ENCODE data around the gene MXD3.

Gene MXD3

GRCh38 chr5:177339107-177339638 is 27.5 kb upstream of the MXD3 start:
- H3K79me2 ChIP-seq (ENCODE audit: insufficient read depth, low read length): peaks cover 20% of the 10 kb centered on the region
- H3K9me3 ChIP-seq (ENCODE audit: low read length): peaks cover 10% of the 10 kb centered on the region; the same call in 1 of the 2 replicates
- no peak for TF ChIP-seq EZH2 (IDR thresholded peaks at IDR 0.05; ENCODE audit: borderline replicate concordance, low read length)
- no peak overlapping the region for H2AFZ ChIP-seq (ENCODE audit: low read length)
- no peaks in the 10 kb centered on the region for H3F3A ChIP-seq (ENCODE audit: insufficient read depth, low read length)
- H3K9ac ChIP-seq (ENCODE audit: low read length): no peak overlapping the region
- no peak overlapping the region for H3K27ac ChIP-seq (ENCODE audit: low read depth, low read length, poor library complexity, severe bottlenecking)
- H3K4me2 ChIP-seq (ENCODE audit: low read length): no peak overlapping the region
- no peak overlapping the region for H3K4me3 ChIP-seq (ENCODE audit: low read depth, low read length, poor library complexity, severe bottlenecking)
- H3K4me1 ChIP-seq (ENCODE audit: insufficient read depth, low read length, severe bottlenecking): no peaks in the 10 kb centered on the region
- no peaks in the 10 kb centered on the region for H3K27me3 ChIP-seq (ENCODE audit: insufficient read depth, low read length)
- H4K20me1 ChIP-seq (ENCODE audit: insufficient read depth, low read length): no peaks in the 10 kb centered on the region
- peaks cover 88% of the 10 kb centered on the region for H3K36me3 ChIP-seq (ENCODE audit: insufficient read depth, low read length)
- no peaks in the 10 kb centered on the region for H3K9me2 ChIP-seq (ENCODE audit: low read depth, low read length)

- no peak overlapping the region for H3K9ac ChIP-seq (ENCODE audit: low read length)
Observed at GRCh38 chr5:177338251-177339106, 26.8 kb upstream of the MXD3 start.

GRCh38 chr5:177336603-177337494 is 25.2 kb upstream of the MXD3 start:
- H3K27ac ChIP-seq (ENCODE audit: low read depth, low read length, poor library complexity, severe bottlenecking): no peak overlapping the region
- no peaks in the 10 kb centered on the region for H3K9me2 ChIP-seq (ENCODE audit: low read depth, low read length)
- H3K9me3 ChIP-seq (ENCODE audit: low read length): peaks cover 6% of the 10 kb centered on the region; the same call in 1 of the 2 replicates
- peaks cover 93% of the 10 kb centered on the region for H3K36me3 ChIP-seq (ENCODE audit: insufficient read depth, low read length)
- no peaks in the 10 kb centered on the region for H3F3A ChIP-seq (ENCODE audit: insufficient read depth, low read length)
- H2AFZ ChIP-seq (ENCODE audit: low read length): no peak overlapping the region
- no peaks in the 10 kb centered on the region for H3K4me1 ChIP-seq (ENCODE audit: insufficient read depth, low read length, severe bottlenecking)
- H3K27me3 ChIP-seq (ENCODE audit: insufficient read depth, low read length): no peaks in the 10 kb centered on the region
- H4K20me1 ChIP-seq (ENCODE audit: insufficient read depth, low read length): no peaks in the 10 kb centered on the region
- peaks cover 14% of the 10 kb centered on the region for H3K79me2 ChIP-seq (ENCODE audit: insufficient read depth, low read length)
- no peak for TF ChIP-seq CTCF (IDR thresholded peaks at IDR 0.05; ENCODE audit: low read length)
- no peak for TF ChIP-seq EZH2 (IDR thresholded peaks at IDR 0.05; ENCODE audit: borderline replicate concordance, low read length)
- no peak overlapping the region for H3K4me3 ChIP-seq (ENCODE audit: low read depth, low read length, poor library complexity, severe bottlenecking)
- no peak overlapping the region for H3K9ac ChIP-seq (ENCODE audit: low read length)
- no peak overlapping the region for H3K4me2 ChIP-seq (ENCODE audit: low read length)

More at GRCh38 chr5:177338251-177339106, 26.8 kb upstream of the MXD3 start:
- TF ChIP-seq CTCF (IDR thresholded peaks at IDR 0.05; ENCODE audit: low read length) (no peak), EZH2 (IDR thresholded peaks at IDR 0.05; ENCODE audit: borderline replicate concordance, low read length) (no peak)
- Histone ChIP-seq H2AFZ (ENCODE audit: low read length) (no peak overlapping the region), H3K4me1 (ENCODE audit: insufficient read depth, low read length, severe bottlenecking) (no peaks in the 10 kb centered on the region), H3K27me3 (ENCODE audit: insufficient read depth, low read length) (no peaks in the 10 kb centered on the region), H3K9me3 (ENCODE audit: low read length) (peaks cover 8% of the 10 kb centered on the region; the same call in 1 of the 2 replicates), H3K4me3 (ENCODE audit: low read depth, low read length, poor library complexity, severe bottlenecking) (no peak overlapping the region), H3K79me2 (ENCODE audit: insufficient read depth, low read length) (peaks cover 16% of the 10 kb centered on the region), H3K36me3 (ENCODE audit: insufficient read depth, low read length) (peaks cover 90% of the 10 kb centered on the region), H3K27ac (ENCODE audit: low read depth, low read length, poor library complexity, severe bottlenecking) (no peak overlapping the region), H4K20me1 (ENCODE audit: insufficient read depth, low read length) (no peaks in the 10 kb centered on the region), H3K9me2 (ENCODE audit: low read depth, low read length) (no peaks in the 10 kb centered on the region), H3K4me2 (ENCODE audit: low read length) (no peak overlapping the region), H3F3A (ENCODE audit: insufficient read depth, low read length) (no peaks in the 10 kb centered on the region)

Data from OCI-LY1 (cell line).